Activated T-cell treated with anti-CD3 and anti-CD28 coated beads, Interleukin-2, amount 50 U/mL, for 4 hours (primary cell): ENCODE data around the gene TBC1D1. TPM values are rescaled to one million over a fixed set of nuclear protein-coding genes. Genes with fewer than 3 reads are reported as not detected.
A peak's percentile ranks its signal among the peaks of the same experiment; 100 is the strongest.

Experiments used
- ATAC-seq, 2 donors: fragments of 200-7000 bp; cut with Tn5 transposase; one replicate each; pipeline ENCODE4 v1.10.0; 2021
- DNase-seq: peaks from one replicate; pipeline ENCODE4 v3.0.0-alpha.2; 2020
- H3K27me3 Mint-ChIP-seq: one replicate; pipeline ENCODE4 v1.8.0; 2021; ENCODE audit warnings: low read depth, mixed read lengths
- H3K36me3 Mint-ChIP-seq: one replicate; pipeline ENCODE4 v1.8.0; 2022; ENCODE audit warnings: mixed read lengths; ENCODE audit not compliant: insufficient read depth
- H3K4me1 Mint-ChIP-seq: one replicate; pipeline ENCODE4 v1.8.0; 2021; ENCODE audit warnings: low read depth, mixed read lengths
- H3K4me3 Mint-ChIP-seq: one replicate; pipeline ENCODE4 v1.8.0; 2021; ENCODE audit warnings: mild to moderate bottlenecking, moderate library complexity, mixed read lengths
- H3K9me3 Mint-ChIP-seq: one replicate; pipeline ENCODE4 v1.8.0; 2021; ENCODE audit warnings: mixed read lengths
- total RNA-seq, 3 donors: library from RNA; stranded (reverse); gene quantifications; one replicate each; pipeline ENCODE4 v1.2.1, GENCODE V29; 2021

The TBC1D1 gene
- total RNA-seq, 3 donors from 2014 or later: 29.4 to 42.0 (median 38.8) TPM

- Mint-ChIP-seq H3K4me1 (peaks cover 45% of the 10 kb centered on the region), H3K9me3 (peaks cover 2% of the 10 kb centered on the region), H3K36me3 (no peaks in the 10 kb centered on the region), H3K27me3 (peaks cover 2% of the 10 kb centered on the region), H3K4me3 (no peak overlapping the region)
- DNase-seq (no peak), ATAC-seq (no peak)
Observed at GRCh38 chr4:38153387-38153760, 262.5 kb downstream of the TBC1D1 start.

- DNase-seq (no peak), ATAC-seq (peak; percentile 22 to 44)
- H3K36me3 Mint-ChIP-seq: no peaks in the 10 kb centered on the region
- H3K4me1 Mint-ChIP-seq: peaks cover 52% of the 10 kb centered on the region
- H3K9me3 Mint-ChIP-seq: peaks cover 5% of the 10 kb centered on the region
- peaks cover 2% of the 10 kb centered on the region for H3K27me3 Mint-ChIP-seq
- no peak overlapping the region for H3K4me3 Mint-ChIP-seq
Observed at GRCh38 chr4:38154252-38154651, 263.4 kb downstream of the TBC1D1 start.

GRCh38 chr4:38154681-38155588 is 264.1 kb downstream of the TBC1D1 start:
- H3K4me3 Mint-ChIP-seq: no peak overlapping the region
- DNase-seq: no peak
- H3K4me1 Mint-ChIP-seq: peaks cover 57% of the 10 kb centered on the region
- no peaks in the 10 kb centered on the region for H3K36me3 Mint-ChIP-seq
- peaks cover 5% of the 10 kb centered on the region for H3K9me3 Mint-ChIP-seq
- ATAC-seq: peak; percentile 15 to 49
- H3K27me3 Mint-ChIP-seq: peaks cover 2% of the 10 kb centered on the region

GRCh38 chr4:38155589-38156294 is 264.9 kb downstream of the TBC1D1 start:
- peak in 1 of 2 donors; percentile 33 for ATAC-seq
- H3K4me1 Mint-ChIP-seq: peaks cover 62% of the 10 kb centered on the region
- H3K36me3 Mint-ChIP-seq: no peaks in the 10 kb centered on the region
- peaks cover 2% of the 10 kb centered on the region for H3K27me3 Mint-ChIP-seq
- no peak overlapping the region for H3K4me3 Mint-ChIP-seq
- peaks cover 5% of the 10 kb centered on the region for H3K9me3 Mint-ChIP-seq
- DNase-seq: no peak

- Mint-ChIP-seq H3K4me1 (peaks cover 76% of the 10 kb centered on the region), H3K27me3 (peaks cover 2% of the 10 kb centered on the region), H3K9me3 (peaks cover 5% of the 10 kb centered on the region), H3K4me3 (no peak overlapping the region), H3K36me3 (no peaks in the 10 kb centered on the region)
- no peak for ATAC-seq
- no peak for DNase-seq
Observed at GRCh38 chr4:38157592-38157991, 266.7 kb downstream of the TBC1D1 start.

- no peak overlapping the region for H3K4me3 Mint-ChIP-seq
- peak; percentile 20 for DNase-seq
- H3K36me3 Mint-ChIP-seq: no peaks in the 10 kb centered on the region
- ATAC-seq: peak; percentile 77 to 78
- no peaks in the 10 kb centered on the region for H3K27me3 Mint-ChIP-seq
- H3K9me3 Mint-ChIP-seq: peaks cover 13% of the 10 kb centered on the region
- peaks cover 75% of the 10 kb centered on the region for H3K4me1 Mint-ChIP-seq
Observed at GRCh38 chr4:38160487-38161207, 269.8 kb downstream of the TBC1D1 start.

GRCh38 chr4:38161208-38162113 is 270.6 kb downstream of the TBC1D1 start:
- Mint-ChIP-seq H3K4me1 (peaks cover 73% of the 10 kb centered on the region), H3K27me3 (no peaks in the 10 kb centered on the region), H3K4me3 (no peak overlapping the region), H3K9me3 (peaks cover 13% of the 10 kb centered on the region), H3K36me3 (no peaks in the 10 kb centered on the region)
- ATAC-seq (peak; percentile 30 to 34), DNase-seq (no peak)

GRCh38 chr4:38162240-38162784 is 271.4 kb downstream of the TBC1D1 start:
- ATAC-seq: no peak
- H3K9me3 Mint-ChIP-seq: peaks cover 13% of the 10 kb centered on the region
- peaks cover 75% of the 10 kb centered on the region for H3K4me1 Mint-ChIP-seq

GRCh38 chr4:38163216-38164006 is 272.5 kb downstream of the TBC1D1 start:
- DNase-seq (no peak), ATAC-seq (peak; percentile 71 to 78)
- Mint-ChIP-seq H3K27me3 (no peaks in the 10 kb centered on the region), H3K36me3 (no peaks in the 10 kb centered on the region), H3K9me3 (peaks cover 11% of the 10 kb centered on the region), H3K4me1 (peaks cover 73% of the 10 kb centered on the region), H3K4me3 (no peak overlapping the region)

More at GRCh38 chr4:38162240-38162784, 271.4 kb downstream of the TBC1D1 start:
- Mint-ChIP-seq H3K36me3 (no peaks in the 10 kb centered on the region), H3K4me3 (no peak overlapping the region), H3K27me3 (no peaks in the 10 kb centered on the region)
- DNase-seq: no peak

GRCh38 chr4:38164346-38164745 is 273.5 kb downstream of the TBC1D1 start:
- ATAC-seq (no peak), DNase-seq (no peak)
- Mint-ChIP-seq H3K36me3 (no peaks in the 10 kb centered on the region), H3K27me3 (no peaks in the 10 kb centered on the region), H3K4me3 (no peak overlapping the region), H3K9me3 (peaks cover 9% of the 10 kb centered on the region), H3K4me1 (peaks cover 66% of the 10 kb centered on the region)

- no peak for DNase-seq
- no peak overlapping the region for H3K4me3 Mint-ChIP-seq
- H3K9me3 Mint-ChIP-seq: peaks cover 9% of the 10 kb centered on the region
- H3K36me3 Mint-ChIP-seq: no peaks in the 10 kb centered on the region
- H3K4me1 Mint-ChIP-seq: peaks cover 54% of the 10 kb centered on the region
- ATAC-seq: no peak
- no peaks in the 10 kb centered on the region for H3K27me3 Mint-ChIP-seq
Observed at GRCh38 chr4:38166082-38166481, 275.2 kb downstream of the TBC1D1 start.

GRCh38 chr4:38166768-38167167 is 275.9 kb downstream of the TBC1D1 start:
- H3K4me1 Mint-ChIP-seq: peaks cover 47% of the 10 kb centered on the region
- H3K9me3 Mint-ChIP-seq: peaks cover 9% of the 10 kb centered on the region
- no peaks in the 10 kb centered on the region for H3K27me3 Mint-ChIP-seq
- DNase-seq (no peak), ATAC-seq (no peak)
- H3K4me3 Mint-ChIP-seq: no peak overlapping the region
- H3K36me3 Mint-ChIP-seq: no peaks in the 10 kb centered on the region

GRCh38 chr4:38167973-38168372 is 277.1 kb downstream of the TBC1D1 start:
- no peaks in the 10 kb centered on the region for H3K36me3 Mint-ChIP-seq
- H3K4me1 Mint-ChIP-seq: peaks cover 36% of the 10 kb centered on the region
- DNase-seq: no peak
- no peak for ATAC-seq
- H3K9me3 Mint-ChIP-seq: peaks cover 9% of the 10 kb centered on the region
- no peak overlapping the region for H3K4me3 Mint-ChIP-seq
- H3K27me3 Mint-ChIP-seq: no peaks in the 10 kb centered on the region
